Measurements from ENCODE around the gene BCL6. TPM values are rescaled to one million over a fixed set of nuclear protein-coding genes. Genes with fewer than 3 reads are reported as not detected.

BCL6 gene
- total and polyA plus RNA-seq, 9 of the 15 experiments (the other 6 are each of a cell fraction or from before 2014, with no cell fraction given), result 0.08 to 3.5 (median 1.6) TPM

DNA sequence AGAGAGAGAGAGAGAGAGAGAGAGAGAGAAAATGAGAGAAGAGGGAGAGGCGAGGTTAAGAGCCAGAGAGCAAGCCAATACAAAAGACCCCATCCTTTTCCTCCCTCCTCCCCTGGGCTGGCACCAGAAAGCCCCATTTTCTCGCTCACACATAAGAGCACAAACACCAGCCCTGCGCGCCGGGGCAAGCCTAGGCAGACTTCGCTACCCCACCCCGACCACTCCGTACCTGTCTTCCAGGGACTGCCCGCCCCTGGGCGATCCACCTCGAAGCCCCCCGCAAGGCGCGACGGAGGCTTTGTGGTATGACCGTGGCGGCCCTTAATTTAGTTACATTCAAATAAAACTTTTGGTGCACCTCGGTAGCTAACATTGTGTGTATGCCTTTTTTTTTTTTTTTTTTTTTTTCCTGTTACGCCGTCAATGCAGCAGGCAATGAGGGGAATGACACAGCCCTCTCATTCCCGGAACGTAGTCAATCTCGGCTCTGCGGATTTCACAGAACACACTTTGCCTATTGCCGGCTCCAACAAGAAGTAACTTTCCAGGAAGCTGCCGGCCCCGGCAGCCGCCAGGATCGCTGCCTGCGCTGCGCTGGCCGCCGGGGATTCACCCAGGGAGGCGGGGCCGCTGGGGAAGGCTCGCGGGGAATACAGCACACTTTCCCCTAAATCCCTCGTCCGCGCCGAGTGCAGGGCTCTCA lies 7.7 kb downstream of the BCL6 start:
- Histone ChIP-seq H3K9me1 (ENCODE audit: control insufficient read depth, insufficient read depth, low read length) (no peaks in the 10 kb centered on the region), H3K4me1 (replicated peaks in 1 of 2; ENCODE audit: control insufficient read depth in 2 of 2, insufficient read depth in 2 of 2, low read length in 2 of 2) (peaks cover 43 to 60% of the 10 kb centered on the region in 2 experiments), H3K27ac (ENCODE audit: extremely low read depth, low read depth, low read length) (no peak overlapping the region), H3K36me3 (ENCODE audit: control insufficient read depth, insufficient read depth, low read length) (no peaks in the 10 kb centered on the region), H3K4me3 (peak overlapping the region; percentile 38; the same call in 1 of the 2 replicates), H2AFZ (ENCODE audit: low read depth, low read length) (peak overlapping the region; percentile 92), H3K4me2 (ENCODE audit: insufficient read depth, low read length) (peak overlapping the region; percentile 72), H3K9me3 (replicated peaks; ENCODE audit: control insufficient read depth, insufficient read depth, low read depth, low read length) (no peaks in the 10 kb centered on the region), H3K9ac (ENCODE audit: insufficient read depth in 1 of 2, low read depth in 2 of 2, low read length in 2 of 2) (peak overlapping the region; percentile 39 to 65; a peak in 3 of 4 replicates), H3K79me2 (ENCODE audit: control insufficient read depth, insufficient read depth, low read length) (peaks cover 5% of the 10 kb centered on the region), H4K20me1 (replicated peaks; ENCODE audit: control insufficient read depth, insufficient read depth, low read length) (peaks cover 19% of the 10 kb centered on the region), H3K27me3 (ENCODE audit: control insufficient read depth in 2 of 2, insufficient read depth in 2 of 2, low read length in 2 of 2) (peaks cover 0 to 13% of the 10 kb centered on the region in 2 experiments; a peak in 1 of 5 replicates)
- no peak for FAIRE-seq
- BruUV-seq (replicated peaks), result no TSS peak
- in situ Hi-C loops (cut with MboI) (loop anchor here (25.0 kb wide), 1 partner anchor 1400 kb away; no protein-coding TSS in a partner anchor), intact Hi-C loops (cut with micrococcal nuclease) (no loop called here)
- WGBS (ENCODE audit: insufficient coverage, low coverage, missing lambda C conversion rate), result 25% methylated on average over 37 of the region's 41 CpGs
- CTCF ChIA-PET (ENCODE audit: low intra/inter-chr PET ratio), result interaction anchor here (0.6 to 1.0 kb wide), 5 partner anchors 11 to 1219 kb away, joined by 3 to 5 read pairs (median 3); no protein-coding TSS in a partner anchor
- POLR2A ChIA-PET, result interaction anchor here (0.6 kb wide), 1 partner anchor 406 kb away, joined by 3 read pairs; no protein-coding TSS in a partner anchor
- DNase-seq (ENCODE audit: extremely low read depth in 1 of 4, low spot score in 3 of 4), result peak; percentile 36 to 45 (median 41)
- ATAC-seq, result peak; percentile 9; the same call in 2 of the 3 replicates
- no peak for TF ChIP-seq DDX20 (tag; IDR thresholded peaks at IDR 0.05; ENCODE audit: low read depth)
- no peak for TF ChIP-seq CREBBP (IDR thresholded peaks at IDR 0.05; ENCODE audit: low read depth, low read length)
- TF ChIP-seq, protein P1, sequence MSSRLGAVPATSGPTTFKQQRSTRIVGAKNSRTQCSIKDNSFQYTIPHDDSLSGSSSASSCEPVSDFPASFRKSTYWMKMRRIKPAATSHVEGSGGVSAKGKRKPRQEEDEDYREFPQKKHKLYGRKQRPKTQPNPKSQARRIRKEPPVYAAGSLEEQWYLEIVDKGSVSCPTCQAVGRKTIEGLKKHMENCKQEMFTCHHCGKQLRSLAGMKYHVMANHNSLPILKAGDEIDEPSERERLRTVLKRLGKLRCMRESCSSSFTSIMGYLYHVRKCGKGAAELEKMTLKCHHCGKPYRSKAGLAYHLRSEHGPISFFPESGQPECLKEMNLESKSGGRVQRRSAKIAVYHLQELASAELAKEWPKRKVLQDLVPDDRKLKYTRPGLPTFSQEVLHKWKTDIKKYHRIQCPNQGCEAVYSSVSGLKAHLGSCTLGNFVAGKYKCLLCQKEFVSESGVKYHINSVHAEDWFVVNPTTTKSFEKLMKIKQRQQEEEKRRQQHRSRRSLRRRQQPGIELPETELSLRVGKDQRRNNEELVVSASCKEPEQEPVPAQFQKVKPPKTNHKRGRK (tag; IDR thresholded peaks at IDR 0.05), result peak; percentile 69
- TF ChIP-seq CBX2 (IDR thresholded peaks at IDR 0.05; ENCODE audit: insufficient read depth, low read length, poor library complexity, severe bottlenecking), result no peak
- TF ChIP-seq FOXA1 (IDR thresholded peaks at IDR 0.05; ENCODE audit: borderline replicate concordance), result no peak
- 0 out of 2 replicates have a peak, but pooled peaks have one; percentile 29 for TF ChIP-seq ELF1 (tag; IDR thresholded peaks at IDR 0.05)
- peak; percentile 50; the same call in 1 of the 2 replicates for TF ChIP-seq CXXC5 (CRISPR knock-in tag; IDR thresholded peaks at IDR 0.05)
- TF ChIP-seq, protein P2, sequence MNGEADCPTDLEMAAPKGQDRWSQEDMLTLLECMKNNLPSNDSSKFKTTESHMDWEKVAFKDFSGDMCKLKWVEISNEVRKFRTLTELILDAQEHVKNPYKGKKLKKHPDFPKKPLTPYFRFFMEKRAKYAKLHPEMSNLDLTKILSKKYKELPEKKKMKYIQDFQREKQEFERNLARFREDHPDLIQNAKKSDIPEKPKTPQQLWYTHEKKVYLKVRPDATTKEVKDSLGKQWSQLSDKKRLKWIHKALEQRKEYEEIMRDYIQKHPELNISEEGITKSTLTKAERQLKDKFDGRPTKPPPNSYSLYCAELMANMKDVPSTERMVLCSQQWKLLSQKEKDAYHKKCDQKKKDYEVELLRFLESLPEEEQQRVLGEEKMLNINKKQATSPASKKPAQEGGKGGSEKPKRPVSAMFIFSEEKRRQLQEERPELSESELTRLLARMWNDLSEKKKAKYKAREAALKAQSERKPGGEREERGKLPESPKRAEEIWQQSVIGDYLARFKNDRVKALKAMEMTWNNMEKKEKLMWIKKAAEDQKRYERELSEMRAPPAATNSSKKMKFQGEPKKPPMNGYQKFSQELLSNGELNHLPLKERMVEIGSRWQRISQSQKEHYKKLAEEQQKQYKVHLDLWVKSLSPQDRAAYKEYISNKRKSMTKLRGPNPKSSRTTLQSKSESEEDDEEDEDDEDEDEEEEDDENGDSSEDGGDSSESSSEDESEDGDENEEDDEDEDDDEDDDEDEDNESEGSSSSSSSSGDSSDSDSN (IDR thresholded peaks at IDR 0.05; ENCODE audit: borderline replicate concordance in 1 of 2, low read depth in 2 of 2, low read length in 2 of 2), result peak in 1 of 2 experiments; percentile 80; a peak in 2 of 4 replicates
- no peak for TF ChIP-seq KDM1A (IDR thresholded peaks at IDR 0.05)
- no peak for TF ChIP-seq ZNF212 (CRISPR knock-in tag; IDR thresholded peaks at IDR 0.05)
- no peak for TF ChIP-seq OTX1 (CRISPR knock-in tag; IDR thresholded peaks at IDR 0.05)
- no peak for TF ChIP-seq ZBTB1 (CRISPR knock-in tag; IDR thresholded peaks at IDR 0.05; ENCODE audit: borderline replicate concordance, low read depth)
- no peak for TF ChIP-seq HIVEP1 (CRISPR knock-in tag; IDR thresholded peaks at IDR 0.05)
- no peak for TF ChIP-seq XRCC5 (IDR thresholded peaks at IDR 0.05; ENCODE audit: low read depth, low read length)
- TF ChIP-seq FOXK1 (CRISPR knock-in tag; IDR thresholded peaks at IDR 0.05; ENCODE audit: borderline replicate concordance), result no peak
- TF ChIP-seq RFX1 (IDR thresholded peaks at IDR 0.05), result no peak
- TF ChIP-seq ZFP36 (IDR thresholded peaks at IDR 0.05; ENCODE audit: low read depth, low read length, partially characterized antibody), result peak; percentile 81
- TF ChIP-seq NRF1 (conservative IDR thresholded peaks at IDR 0.05 in 1 of 2, IDR thresholded peaks at IDR 0.05 in 1 of 2), result peak; percentile 61 to 66
